Measurements from ENCODE around the gene PARM1.

PARM1 gene

GRCh38 chr4:75016472-75016871 is 83.6 kb downstream of the PARM1 start:
- Histone ChIP-seq H3K9me3 (ENCODE audit: low read length) (no peaks in the 10 kb centered on the region), H3K4me1 (ENCODE audit: insufficient read depth, low read length, severe bottlenecking) (no peaks in the 10 kb centered on the region), H3K36me3 (ENCODE audit: insufficient read depth, low read length) (no peaks in the 10 kb centered on the region), H2AFZ (ENCODE audit: low read length) (no peak overlapping the region), H3F3A (ENCODE audit: insufficient read depth, low read length) (no peaks in the 10 kb centered on the region), H3K9ac (ENCODE audit: low read length) (no peak overlapping the region), H3K27ac (ENCODE audit: low read depth, low read length, poor library complexity, severe bottlenecking) (no peak overlapping the region), H3K4me3 (ENCODE audit: low read depth, low read length, poor library complexity, severe bottlenecking) (no peak overlapping the region), H3K4me2 (ENCODE audit: low read length) (no peak overlapping the region), H3K79me2 (ENCODE audit: insufficient read depth, low read length) (no peaks in the 10 kb centered on the region), H3K27me3 (ENCODE audit: insufficient read depth, low read length) (no peaks in the 10 kb centered on the region), H4K20me1 (ENCODE audit: insufficient read depth, low read length) (no peaks in the 10 kb centered on the region), H3K9me2 (ENCODE audit: low read depth, low read length) (no peaks in the 10 kb centered on the region)
- TF ChIP-seq CTCF (IDR thresholded peaks at IDR 0.05; ENCODE audit: low read length) (no peak), EZH2 (IDR thresholded peaks at IDR 0.05; ENCODE audit: borderline replicate concordance, low read length) (no peak)

DNA sequence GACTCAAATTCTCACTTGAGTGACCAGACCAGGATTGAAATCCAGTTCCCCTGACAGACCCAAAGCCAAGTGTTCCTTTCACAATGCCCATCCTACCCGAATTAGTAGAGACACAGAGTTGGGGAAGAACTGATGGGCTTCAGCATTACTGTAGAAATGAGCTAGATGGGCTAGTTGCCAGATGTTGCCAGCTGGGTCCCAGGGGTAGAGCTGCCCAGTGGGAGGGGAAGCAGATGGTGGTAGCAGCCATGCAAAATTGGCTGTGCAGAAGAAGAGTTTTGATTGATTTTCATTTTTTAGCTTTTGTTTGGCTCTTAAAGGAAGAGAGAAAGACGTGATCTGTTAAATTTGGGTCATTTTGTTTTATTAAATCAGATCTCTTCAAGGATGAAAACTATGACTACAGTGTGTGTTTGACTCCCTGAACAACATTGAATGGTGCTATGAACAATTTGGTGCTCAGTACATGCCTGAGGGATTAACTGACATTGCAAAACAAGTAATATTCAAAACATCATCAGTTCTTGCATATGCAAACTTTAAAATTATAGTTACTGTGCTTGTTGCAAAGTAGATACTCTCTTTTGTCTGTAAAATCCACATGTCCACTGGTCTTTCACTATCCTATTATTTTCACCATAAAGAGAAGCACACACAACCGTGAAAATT is 86.0 kb downstream of the PARM1 start:
- H3K36me3 ChIP-seq (ENCODE audit: insufficient read depth, low read length): no peaks in the 10 kb centered on the region

GRCh38 chr4:75025431-75025830 is 92.5 kb downstream of the PARM1 start:
- Histone ChIP-seq H3K4me2 (ENCODE audit: low read length) (no peak overlapping the region), H3K27me3 (ENCODE audit: insufficient read depth, low read length) (no peaks in the 10 kb centered on the region), H3K4me3 (ENCODE audit: low read depth, low read length, poor library complexity, severe bottlenecking) (no peak overlapping the region), H3K79me2 (ENCODE audit: insufficient read depth, low read length) (no peaks in the 10 kb centered on the region), H3K36me3 (ENCODE audit: insufficient read depth, low read length) (no peaks in the 10 kb centered on the region), H3K4me1 (ENCODE audit: insufficient read depth, low read length, severe bottlenecking) (no peaks in the 10 kb centered on the region), H3K27ac (ENCODE audit: low read depth, low read length, poor library complexity, severe bottlenecking) (no peak overlapping the region), H3F3A (ENCODE audit: insufficient read depth, low read length) (no peaks in the 10 kb centered on the region), H3K9ac (ENCODE audit: low read length) (no peak overlapping the region), H3K9me3 (ENCODE audit: low read length) (no peaks in the 10 kb centered on the region), H4K20me1 (ENCODE audit: insufficient read depth, low read length) (no peaks in the 10 kb centered on the region), H2AFZ (ENCODE audit: low read length) (no peak overlapping the region), H3K9me2 (ENCODE audit: low read depth, low read length) (no peaks in the 10 kb centered on the region)
- no peak for TF ChIP-seq EZH2 (IDR thresholded peaks at IDR 0.05; ENCODE audit: borderline replicate concordance, low read length)
- TF ChIP-seq CTCF (IDR thresholded peaks at IDR 0.05; ENCODE audit: low read length): no peak

More for the DNA sequence above, 86.0 kb downstream of the PARM1 start:
- H3K9me3 ChIP-seq (ENCODE audit: low read length): no peaks in the 10 kb centered on the region
- no peak overlapping the region for H3K9ac ChIP-seq (ENCODE audit: low read length)
- H3K9me2 ChIP-seq (ENCODE audit: low read depth, low read length): no peaks in the 10 kb centered on the region
- H3K27me3 ChIP-seq (ENCODE audit: insufficient read depth, low read length): no peaks in the 10 kb centered on the region
- H3K79me2 ChIP-seq (ENCODE audit: insufficient read depth, low read length): no peaks in the 10 kb centered on the region
- no peak overlapping the region for H3K4me2 ChIP-seq (ENCODE audit: low read length)
- H3K4me1 ChIP-seq (ENCODE audit: insufficient read depth, low read length, severe bottlenecking): no peaks in the 10 kb centered on the region
- no peak overlapping the region for H3K27ac ChIP-seq (ENCODE audit: low read depth, low read length, poor library complexity, severe bottlenecking)
- no peaks in the 10 kb centered on the region for H4K20me1 ChIP-seq (ENCODE audit: insufficient read depth, low read length)
- H3F3A ChIP-seq (ENCODE audit: insufficient read depth, low read length): no peaks in the 10 kb centered on the region
- TF ChIP-seq EZH2 (IDR thresholded peaks at IDR 0.05; ENCODE audit: borderline replicate concordance, low read length): no peak
- H2AFZ ChIP-seq (ENCODE audit: low read length): no peak overlapping the region
- H3K4me3 ChIP-seq (ENCODE audit: low read depth, low read length, poor library complexity, severe bottlenecking): no peak overlapping the region

Measured in OCI-LY1 (cell line).